Measurements from ENCODE around the gene PNPLA6. TPM values are rescaled to one million over a fixed set of nuclear protein-coding genes. Genes with fewer than 3 reads are reported as not detected.

The PNPLA6 gene
- total and polyA plus RNA-seq, 2 of the 8 experiments (the other 6 are each of a cell fraction or from before 2014, with no cell fraction given), result 55.1 to 121 TPM

GRCh38 chr19:7554990-7555864 lies 19.7 kb downstream of the PNPLA6 start (continued):
- TF ChIP-seq CREB1 (IDR thresholded peaks at IDR 0.05), result no peak

Data from H1 (cell line).